Skeletal muscle cell (primary cell): ENCODE measurements around the gene TMTC2.
A peak's percentile ranks its signal among the peaks of the same experiment; 100 is the strongest.

Source experiments
- DNase-seq: peaks from one replicate; pipeline ENCODE4 v3.0.0-alpha.2; 2010; ENCODE audit warnings: low read depth
- H3K4me3 ChIP-seq: 2 replicates; pipeline ENCODE4 v1.5.1; 2011; ENCODE audit warnings: low read depth, mild to moderate bottlenecking, control low read depth, low read length, moderate library complexity

The TMTC2 gene

GRCh38 chr12:82912406-82912805 lies 225.7 kb downstream of the TMTC2 start:
- DNase-seq, result peak; percentile 13
- H3K4me3 ChIP-seq, result no peak overlapping the region

- DNase-seq, result no peak
- no peak overlapping the region for H3K4me3 ChIP-seq
Observed at GRCh38 chr12:82919388-82920054, 232.8 kb downstream of the TMTC2 start.

GRCh38 chr12:82923935-82924334 lies 237.2 kb downstream of the TMTC2 start:
- no peak overlapping the region for H3K4me3 ChIP-seq
- DNase-seq, result no peak

- DNase-seq, result no peak
- H3K4me3 ChIP-seq, result no peak overlapping the region
Observed at GRCh38 chr12:82926630-82927029, 239.9 kb downstream of the TMTC2 start.

- DNase-seq, result no peak
- H3K4me3 ChIP-seq, result no peak overlapping the region
Observed at GRCh38 chr12:82930301-82930700, 243.6 kb downstream of the TMTC2 start.

- no peak overlapping the region for H3K4me3 ChIP-seq
- DNase-seq, result no peak
Observed at GRCh38 chr12:82931349-82932116, 244.8 kb downstream of the TMTC2 start.

- no peak for DNase-seq
- H3K4me3 ChIP-seq, result no peak overlapping the region
Observed at GRCh38 chr12:82937151-82937550, 250.4 kb downstream of the TMTC2 start.

GRCh38 chr12:82942521-82942920 lies 255.8 kb downstream of the TMTC2 start:
- no peak for DNase-seq
- no peak overlapping the region for H3K4me3 ChIP-seq

- no peak overlapping the region for H3K4me3 ChIP-seq
- DNase-seq, result no peak
Observed at GRCh38 chr12:82942991-82943401, 256.3 kb downstream of the TMTC2 start.

- no peak for DNase-seq
- H3K4me3 ChIP-seq, result no peak overlapping the region
Observed at GRCh38 chr12:82948491-82948890, 261.8 kb downstream of the TMTC2 start.

GRCh38 chr12:82950356-82950755 lies 263.6 kb downstream of the TMTC2 start:
- DNase-seq, result no peak
- no peak overlapping the region for H3K4me3 ChIP-seq

GRCh38 chr12:82952946-82953345 lies 266.2 kb downstream of the TMTC2 start:
- no peak overlapping the region for H3K4me3 ChIP-seq
- DNase-seq, result no peak

GRCh38 chr12:82953397-82953796 lies 266.7 kb downstream of the TMTC2 start:
- DNase-seq, result no peak
- H3K4me3 ChIP-seq, result no peak overlapping the region

GRCh38 chr12:82954064-82954463 lies 267.4 kb downstream of the TMTC2 start:
- no peak overlapping the region for H3K4me3 ChIP-seq
- DNase-seq, result no peak

- no peak for DNase-seq
- no peak overlapping the region for H3K4me3 ChIP-seq
Observed at GRCh38 chr12:82954572-82954971, 267.9 kb downstream of the TMTC2 start.

- DNase-seq, result no peak
- H3K4me3 ChIP-seq, result no peak overlapping the region
Observed at GRCh38 chr12:82955043-82955442, 268.3 kb downstream of the TMTC2 start.

GRCh38 chr12:82958966-82959365 lies 272.3 kb downstream of the TMTC2 start:
- H3K4me3 ChIP-seq, result no peak overlapping the region
- no peak for DNase-seq

- no peak for DNase-seq
- no peak overlapping the region for H3K4me3 ChIP-seq
Observed at GRCh38 chr12:82959821-82960220, 273.1 kb downstream of the TMTC2 start.

- no peak overlapping the region for H3K4me3 ChIP-seq
- DNase-seq, result no peak
Observed at GRCh38 chr12:82961835-82962234, 275.1 kb downstream of the TMTC2 start.

- no peak overlapping the region for H3K4me3 ChIP-seq
- DNase-seq, result no peak
Observed at GRCh38 chr12:82963956-82964355, 277.2 kb downstream of the TMTC2 start.

- no peak overlapping the region for H3K4me3 ChIP-seq
- DNase-seq, result no peak
Observed at GRCh38 chr12:82964446-82964845, 277.7 kb downstream of the TMTC2 start.
